ENCODE measurements around the gene SARDH. TPM values are rescaled to one million over a fixed set of nuclear protein-coding genes. Genes with fewer than 3 reads are reported as not detected.

SARDH gene
- total and polyA plus RNA-seq, 2 of the 13 experiments (the other 11 are each of a cell fraction or from before 2014, with no cell fraction given) = 11.6 to 34.9 TPM

DNA sequence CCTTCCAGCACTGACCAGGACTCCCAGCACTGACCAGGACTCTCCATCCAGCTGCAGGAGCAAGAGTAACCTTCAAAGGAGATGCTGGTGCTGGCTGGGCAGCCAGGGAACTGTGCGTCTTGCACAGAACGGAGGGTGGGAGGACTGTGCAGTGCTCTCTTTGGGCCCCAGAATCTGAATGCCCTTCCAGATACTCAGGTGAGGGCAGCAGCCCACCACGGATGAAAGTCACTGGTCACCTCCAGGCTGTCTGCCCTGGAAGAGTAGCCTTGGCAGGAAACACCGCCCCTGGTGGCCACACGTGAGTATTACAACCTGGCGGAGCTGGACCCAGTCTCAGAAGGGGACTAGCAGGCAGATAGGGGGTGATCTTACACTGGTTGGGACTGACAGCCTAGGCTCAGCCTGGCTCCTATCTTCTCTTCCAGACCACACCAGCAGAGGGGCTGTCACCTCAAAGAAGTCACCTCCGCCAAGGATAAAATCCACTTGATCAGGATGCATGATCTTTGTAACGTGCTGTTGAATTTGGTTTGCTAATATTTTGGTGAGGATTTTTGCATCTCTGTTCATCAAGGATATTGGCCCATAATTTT is 4.8 kb upstream of the SARDH start (continued):
- no peak for TF ChIP-seq NFYC (CRISPR knock-in tag; IDR thresholded peaks at IDR 0.05)
- TF ChIP-seq FOXK1 (CRISPR knock-in tag; IDR thresholded peaks at IDR 0.05; ENCODE audit: borderline replicate concordance, low read depth) = peak; percentile 56; the same call in 1 of the 2 replicates
- no peak for TF ChIP-seq ZSCAN22 (CRISPR knock-in tag; IDR thresholded peaks at IDR 0.05)
- TF ChIP-seq, protein P1, sequence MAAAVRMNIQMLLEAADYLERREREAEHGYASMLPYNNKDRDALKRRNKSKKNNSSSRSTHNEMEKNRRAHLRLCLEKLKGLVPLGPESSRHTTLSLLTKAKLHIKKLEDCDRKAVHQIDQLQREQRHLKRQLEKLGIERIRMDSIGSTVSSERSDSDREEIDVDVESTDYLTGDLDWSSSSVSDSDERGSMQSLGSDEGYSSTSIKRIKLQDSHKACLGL (CRISPR knock-in tag; IDR thresholded peaks at IDR 0.05) = no peak
- no peak for TF ChIP-seq SMARCE1 (IDR thresholded peaks at IDR 0.05; ENCODE audit: borderline replicate concordance)
- TF ChIP-seq RARA (CRISPR knock-in tag; IDR thresholded peaks at IDR 0.05) = peak; percentile 45; the same call in 1 of the 2 replicates
- peak; percentile 72 for TF ChIP-seq TEAD3 (CRISPR knock-in tag; optimal IDR thresholded peaks at IDR 0.05; ENCODE audit: borderline replicate concordance)
- TF ChIP-seq KLF16 (CRISPR knock-in tag; IDR thresholded peaks at IDR 0.05) = peak in 1 of 2 experiments; percentile 69; a peak in 1 of 4 replicates
- TF ChIP-seq NFYB (CRISPR knock-in tag; IDR thresholded peaks at IDR 0.05) = no peak
- TF ChIP-seq CBX5 (CRISPR knock-in tag; IDR thresholded peaks at IDR 0.05; ENCODE audit: borderline replicate concordance) = peak; percentile 89; the same call in 1 of the 2 replicates
- TF ChIP-seq KLF13 (CRISPR knock-in tag; IDR thresholded peaks at IDR 0.05) = no peak
- no peak for TF ChIP-seq ZNF83 (CRISPR knock-in tag; IDR thresholded peaks at IDR 0.05; ENCODE audit: borderline replicate concordance)
- TF ChIP-seq, protein P2, sequence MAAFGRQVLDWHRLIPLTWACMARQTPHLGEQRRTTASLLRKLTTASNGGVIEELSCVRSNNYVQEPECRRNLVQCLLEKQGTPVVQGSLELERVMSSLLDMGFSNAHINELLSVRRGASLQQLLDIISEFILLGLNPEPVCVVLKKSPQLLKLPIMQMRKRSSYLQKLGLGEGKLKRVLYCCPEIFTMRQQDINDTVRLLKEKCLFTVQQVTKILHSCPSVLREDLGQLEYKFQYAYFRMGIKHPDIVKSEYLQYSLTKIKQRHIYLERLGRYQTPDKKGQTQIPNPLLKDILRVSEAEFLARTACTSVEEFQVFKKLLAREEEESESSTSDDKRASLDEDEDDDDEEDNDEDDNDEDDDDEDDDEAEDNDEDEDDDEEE (CRISPR knock-in tag; IDR thresholded peaks at IDR 0.05) = no peak
- TF ChIP-seq, protein P3, sequence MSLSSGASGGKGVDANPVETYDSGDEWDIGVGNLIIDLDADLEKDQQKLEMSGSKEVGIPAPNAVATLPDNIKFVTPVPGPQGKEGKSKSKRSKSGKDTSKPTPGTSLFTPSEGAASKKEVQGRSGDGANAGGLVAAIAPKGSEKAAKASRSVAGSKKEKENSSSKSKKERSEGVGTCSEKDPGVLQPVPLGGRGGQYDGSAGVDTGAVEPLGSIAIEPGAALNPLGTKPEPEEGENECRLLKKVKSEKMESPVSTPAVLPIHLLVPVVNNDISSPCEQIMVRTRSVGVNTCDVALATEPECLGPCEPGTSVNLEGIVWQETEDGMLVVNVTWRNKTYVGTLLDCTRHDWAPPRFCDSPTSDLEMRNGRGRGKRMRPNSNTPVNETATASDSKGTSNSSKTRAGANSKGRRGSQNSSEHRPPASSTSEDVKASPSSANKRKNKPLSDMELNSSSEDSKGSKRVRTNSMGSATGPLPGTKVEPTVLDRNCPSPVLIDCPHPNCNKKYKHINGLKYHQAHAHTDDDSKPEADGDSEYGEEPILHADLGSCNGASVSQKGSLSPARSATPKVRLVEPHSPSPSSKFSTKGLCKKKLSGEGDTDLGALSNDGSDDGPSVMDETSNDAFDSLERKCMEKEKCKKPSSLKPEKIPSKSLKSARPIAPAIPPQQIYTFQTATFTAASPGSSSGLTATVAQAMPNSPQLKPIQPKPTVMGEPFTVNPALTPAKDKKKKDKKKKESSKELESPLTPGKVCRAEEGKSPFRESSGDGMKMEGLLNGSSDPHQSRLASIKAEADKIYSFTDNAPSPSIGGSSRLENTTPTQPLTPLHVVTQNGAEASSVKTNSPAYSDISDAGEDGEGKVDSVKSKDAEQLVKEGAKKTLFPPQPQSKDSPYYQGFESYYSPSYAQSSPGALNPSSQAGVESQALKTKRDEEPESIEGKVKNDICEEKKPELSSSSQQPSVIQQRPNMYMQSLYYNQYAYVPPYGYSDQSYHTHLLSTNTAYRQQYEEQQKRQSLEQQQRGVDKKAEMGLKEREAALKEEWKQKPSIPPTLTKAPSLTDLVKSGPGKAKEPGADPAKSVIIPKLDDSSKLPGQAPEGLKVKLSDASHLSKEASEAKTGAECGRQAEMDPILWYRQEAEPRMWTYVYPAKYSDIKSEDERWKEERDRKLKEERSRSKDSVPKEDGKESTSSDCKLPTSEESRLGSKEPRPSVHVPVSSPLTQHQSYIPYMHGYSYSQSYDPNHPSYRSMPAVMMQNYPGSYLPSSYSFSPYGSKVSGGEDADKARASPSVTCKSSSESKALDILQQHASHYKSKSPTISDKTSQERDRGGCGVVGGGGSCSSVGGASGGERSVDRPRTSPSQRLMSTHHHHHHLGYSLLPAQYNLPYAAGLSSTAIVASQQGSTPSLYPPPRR (CRISPR knock-in tag; IDR thresholded peaks at IDR 0.05; ENCODE audit: borderline replicate concordance) = peak; percentile 16; the same call in 1 of the 2 replicates
- TF ChIP-seq THAP11 (CRISPR knock-in tag; IDR thresholded peaks at IDR 0.05) = 0 out of 2 replicates have a peak, but pooled peaks have one; percentile 43
- no peak for TF ChIP-seq MZF1 (CRISPR knock-in tag; IDR thresholded peaks at IDR 0.05; ENCODE audit: borderline replicate concordance)
- TF ChIP-seq ZNF644 (CRISPR knock-in tag; IDR thresholded peaks at IDR 0.05; ENCODE audit: low read depth) = peak; percentile 33; the same call in 1 of the 2 replicates
- TF ChIP-seq ZNF792 (CRISPR knock-in tag; IDR thresholded peaks at IDR 0.05) = peak; percentile 96
- TF ChIP-seq, protein P4, sequence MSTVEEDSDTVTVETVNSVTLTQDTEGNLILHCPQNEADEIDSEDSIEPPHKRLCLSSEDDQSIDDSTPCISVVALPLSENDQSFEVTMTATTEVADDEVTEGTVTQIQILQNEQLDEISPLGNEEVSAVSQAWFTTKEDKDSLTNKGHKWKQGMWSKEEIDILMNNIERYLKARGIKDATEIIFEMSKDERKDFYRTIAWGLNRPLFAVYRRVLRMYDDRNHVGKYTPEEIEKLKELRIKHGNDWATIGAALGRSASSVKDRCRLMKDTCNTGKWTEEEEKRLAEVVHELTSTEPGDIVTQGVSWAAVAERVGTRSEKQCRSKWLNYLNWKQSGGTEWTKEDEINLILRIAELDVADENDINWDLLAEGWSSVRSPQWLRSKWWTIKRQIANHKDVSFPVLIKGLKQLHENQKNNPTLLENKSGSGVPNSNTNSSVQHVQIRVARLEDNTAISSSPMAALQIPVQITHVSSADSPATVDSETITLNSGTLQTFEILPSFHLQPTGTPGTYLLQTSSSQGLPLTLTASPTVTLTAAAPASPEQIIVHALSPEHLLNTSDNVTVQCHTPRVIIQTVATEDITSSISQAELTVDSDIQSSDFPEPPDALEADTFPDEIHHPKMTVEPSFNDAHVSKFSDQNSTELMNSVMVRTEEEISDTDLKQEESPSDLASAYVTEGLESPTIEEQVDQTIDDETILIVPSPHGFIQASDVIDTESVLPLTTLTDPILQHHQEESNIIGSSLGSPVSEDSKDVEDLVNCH (CRISPR knock-in tag; IDR thresholded peaks at IDR 0.05) = no peak
- no peak for TF ChIP-seq ZNF292 (CRISPR knock-in tag; IDR thresholded peaks at IDR 0.05; ENCODE audit: borderline replicate concordance, low read depth)
- TF ChIP-seq ZMYM4 (CRISPR knock-in tag; IDR thresholded peaks at IDR 0.05) = 0 out of 2 replicates have a peak, but pooled peaks have one; percentile 20
- TF ChIP-seq HDAC1 (CRISPR knock-in tag; IDR thresholded peaks at IDR 0.05) = peak; percentile 25; the same call in 1 of the 2 replicates
- TF ChIP-seq SNRNP70 (IDR thresholded peaks at IDR 0.05; ENCODE audit: low read depth, low read length) = no peak
